MCF 10A (cell line): ENCODE results near the gene KATNIP. TPM values are rescaled to one million over a fixed set of nuclear protein-coding genes. Genes with fewer than 3 reads are reported as not detected.
A peak's percentile ranks its signal among the peaks of the same experiment; 100 is the strongest.

Experiments
- BruUV-seq: library from RNA; stranded (reverse); fragments of 400-500 nt; replicated peaks from 2 replicates; lab custom pipeline; 2021; lab: Mats Ljungman, UMichigan
- CTCF ChIA-PET: fragments of 300-600 bp; sonication (Branson Sonifier 250); formaldehyde crosslinking; extraction: SDS; loops from one replicate; lab custom pipeline; 2021; ENCODE audit warnings: antibody characterized with exemption, inconsistent platforms; lab: Yijun Ruan, JAX
- POLR2A ChIA-PET: fragments of 300-600, 350-650 bp; sonication (Branson Sonifier 250); formaldehyde crosslinking; extraction: SDS; loops from one replicate; lab custom pipeline; 2020; ENCODE audit warnings: antibody characterized with exemption, inconsistent platforms; lab: Yijun Ruan, JAX
- DNase-seq: peaks from one replicate; pipeline ENCODE4 v3.0.0-alpha.2; 2018; ENCODE audit not compliant: unreplicated experiment
- H3K27ac Mint-ChIP-seq: one replicate; pipeline ENCODE4 v1.8.0; 2022; ENCODE audit warnings: mild to moderate bottlenecking, low read depth, mixed read lengths; ENCODE audit not compliant: unreplicated experiment
- H3K27me3 Mint-ChIP-seq: one replicate; pipeline ENCODE4 v1.8.0; 2022; ENCODE audit warnings: mixed read lengths; ENCODE audit not compliant: insufficient read depth, unreplicated experiment
- H3K36me3 Mint-ChIP-seq: one replicate; pipeline ENCODE4 v1.8.0; 2022; ENCODE audit warnings: mild to moderate bottlenecking, moderate library complexity, mixed read lengths; ENCODE audit not compliant: insufficient read depth, unreplicated experiment
- H3K4me1 Mint-ChIP-seq: one replicate; pipeline ENCODE4 v1.8.0; 2022; ENCODE audit warnings: mixed read lengths; ENCODE audit not compliant: insufficient read depth, unreplicated experiment
- H3K4me3 Mint-ChIP-seq: one replicate; pipeline ENCODE4 v1.8.0; 2022; ENCODE audit warnings: mild to moderate bottlenecking, moderate library complexity, mixed read lengths; ENCODE audit not compliant: unreplicated experiment
- H3K9me3 Mint-ChIP-seq: one replicate; pipeline ENCODE4 v1.8.0; 2022; ENCODE audit warnings: mixed read lengths; ENCODE audit not compliant: unreplicated experiment
- intact Hi-C: fragments of 100-400 bp; cut with micrococcal nuclease; formaldehyde crosslinking; loops from 2 replicates; pipeline ENCODE4 v1.14.1; 2022
- total RNA-seq: library from RNA; stranded (reverse); gene quantifications from 2 replicates; pipeline ENCODE4 v1.2.3, GENCODE V29; 2022
- TF ChIP-seq, protein P1 (sequence below): fragments of 200-600 bp; IDR thresholded peaks from one replicate; pipeline ENCODE4 v1.8.0; 2022; ENCODE audit warnings: antibody characterized with exemption, mild to moderate bottlenecking; ENCODE audit not compliant: unreplicated experiment

The KATNIP gene
- total RNA-seq, 1 experiment from 2014 or later, result 21.3 TPM

- Mint-ChIP-seq H3K9me3 (no peaks in the 10 kb centered on the region), H3K27ac (no peak overlapping the region), H3K36me3 (peaks cover 97% of the 10 kb centered on the region), H3K4me1 (peaks cover 7% of the 10 kb centered on the region), H3K27me3 (no peaks in the 10 kb centered on the region), H3K4me3 (no peak overlapping the region)
- TF ChIP-seq, protein P1, sequence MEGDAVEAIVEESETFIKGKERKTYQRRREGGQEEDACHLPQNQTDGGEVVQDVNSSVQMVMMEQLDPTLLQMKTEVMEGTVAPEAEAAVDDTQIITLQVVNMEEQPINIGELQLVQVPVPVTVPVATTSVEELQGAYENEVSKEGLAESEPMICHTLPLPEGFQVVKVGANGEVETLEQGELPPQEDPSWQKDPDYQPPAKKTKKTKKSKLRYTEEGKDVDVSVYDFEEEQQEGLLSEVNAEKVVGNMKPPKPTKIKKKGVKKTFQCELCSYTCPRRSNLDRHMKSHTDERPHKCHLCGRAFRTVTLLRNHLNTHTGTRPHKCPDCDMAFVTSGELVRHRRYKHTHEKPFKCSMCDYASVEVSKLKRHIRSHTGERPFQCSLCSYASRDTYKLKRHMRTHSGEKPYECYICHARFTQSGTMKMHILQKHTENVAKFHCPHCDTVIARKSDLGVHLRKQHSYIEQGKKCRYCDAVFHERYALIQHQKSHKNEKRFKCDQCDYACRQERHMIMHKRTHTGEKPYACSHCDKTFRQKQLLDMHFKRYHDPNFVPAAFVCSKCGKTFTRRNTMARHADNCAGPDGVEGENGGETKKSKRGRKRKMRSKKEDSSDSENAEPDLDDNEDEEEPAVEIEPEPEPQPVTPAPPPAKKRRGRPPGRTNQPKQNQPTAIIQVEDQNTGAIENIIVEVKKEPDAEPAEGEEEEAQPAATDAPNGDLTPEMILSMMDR, result no peak
- intact Hi-C loops, result no loop called here
- ChIA-PET CTCF (interaction anchor here (0.6 to 1.3 kb wide), 3 partner anchors 528 to 565 kb away, joined by 3 read pairs; no protein-coding TSS in a partner anchor), POLR2A (no interaction called here)
- DNase-seq, result peak; percentile 48
- no TSS peak for BruUV-seq
Measured at GRCh38 chr16:27505297-27506236, 44.4 kb upstream of the KATNIP start.

DNA sequence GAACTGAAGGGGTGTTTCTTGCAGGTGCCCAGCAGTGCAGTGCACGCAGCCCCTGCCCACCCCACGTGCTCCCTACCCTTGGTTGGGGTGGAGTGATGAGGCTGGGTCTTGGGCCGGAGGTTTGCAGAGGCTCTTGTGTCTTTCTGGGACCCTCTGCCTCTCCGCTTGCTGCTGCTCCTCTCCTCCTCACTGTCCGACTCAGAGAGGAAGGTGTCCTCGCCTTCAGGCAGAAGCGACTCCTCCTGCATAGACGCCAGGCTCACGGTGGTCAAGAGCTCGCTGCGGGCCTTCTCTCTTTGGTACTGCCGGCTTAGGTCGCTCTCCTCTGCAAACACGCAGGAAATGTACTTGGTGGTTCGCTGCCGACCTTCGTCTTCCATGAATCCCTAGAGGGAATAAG lies 43.2 kb upstream of the KATNIP start:
- DNase-seq, result no peak
- Mint-ChIP-seq H3K4me1 (peaks cover 7% of the 10 kb centered on the region), H3K9me3 (no peaks in the 10 kb centered on the region), H3K27me3 (no peaks in the 10 kb centered on the region), H3K36me3 (peaks cover 97% of the 10 kb centered on the region), H3K27ac (peak overlapping the region; percentile 17), H3K4me3 (no peak overlapping the region)
- TF ChIP-seq, protein P1, result no peak
- intact Hi-C loops, result no loop called here
- CTCF ChIA-PET, result no interaction called here
- POLR2A ChIA-PET, result no interaction called here
- no TSS peak for BruUV-seq

DNA sequence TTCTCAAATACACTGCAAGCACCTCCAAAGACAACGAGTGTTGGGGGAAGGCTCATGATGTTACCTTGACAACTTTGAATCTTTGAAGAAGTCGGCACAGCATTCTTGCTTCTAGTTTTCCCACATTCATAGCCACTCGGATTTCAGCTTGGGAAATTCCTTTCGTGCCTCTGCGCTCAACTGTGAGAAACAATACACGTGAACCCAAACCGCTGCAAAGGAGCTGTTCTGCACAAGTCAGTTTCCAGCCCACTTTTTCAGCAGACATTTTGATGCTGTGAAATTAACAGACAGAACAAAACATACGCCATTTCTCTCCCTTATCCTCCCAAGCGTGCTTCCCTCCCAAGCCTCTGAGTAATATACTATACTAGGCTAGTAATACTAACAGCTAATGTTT lies 41.5 kb upstream of the KATNIP start:
- intact Hi-C loops, result no loop called here
- BruUV-seq, result no TSS peak
- Mint-ChIP-seq H3K9me3 (no peaks in the 10 kb centered on the region), H3K4me3 (no peak overlapping the region), H3K4me1 (peaks cover 7% of the 10 kb centered on the region), H3K27ac (no peak overlapping the region), H3K27me3 (no peaks in the 10 kb centered on the region), H3K36me3 (peaks cover 83% of the 10 kb centered on the region)
- ChIA-PET CTCF (no interaction called here), POLR2A (no interaction called here)
- no peak for DNase-seq
- TF ChIP-seq, protein P1, result no peak

- CTCF ChIA-PET, result interaction anchor here (0.6 to 1.3 kb wide), 4 partner anchors 9 to 316 kb away, joined by 3 to 4 read pairs (median 4); no protein-coding TSS in a partner anchor
- Mint-ChIP-seq H3K9me3 (no peaks in the 10 kb centered on the region), H3K27me3 (no peaks in the 10 kb centered on the region), H3K4me3 (no peak overlapping the region), H3K27ac (no peak overlapping the region), H3K36me3 (peaks cover 68% of the 10 kb centered on the region), H3K4me1 (no peaks in the 10 kb centered on the region)
- TF ChIP-seq, protein P1, result no peak
- DNase-seq, result no peak
- BruUV-seq, result no TSS peak
- intact Hi-C loops, result no loop called here
- POLR2A ChIA-PET, result interaction anchor here (1.3 kb wide), 1 partner anchor 9 kb away, joined by 3 read pairs; no protein-coding TSS in a partner anchor
Measured at GRCh38 chr16:27511657-27512448, 38.1 kb upstream of the KATNIP start.
